WTC11 (cell line): Measurements from ENCODE around the gene HPGD. TPM values are rescaled to one million over a fixed set of nuclear protein-coding genes. Genes with fewer than 3 reads are reported as not detected.

Experiments used
- ATAC-seq: fragments of 200-7000 bp; cut with Tn5 transposase; 2 replicates; pipeline ENCODE4 v1.10.0; 2021; ENCODE audit warnings: mild to moderate bottlenecking, moderate library complexity
- CTCF ChIA-PET: fragments of 300-600 bp; sonication (Branson Sonifier 250); formaldehyde crosslinking; loops from one replicate; lab custom pipeline; 2021; ENCODE audit warnings: antibody characterized with exemption; lab: Charles Lee
- POLR2A ChIA-PET: fragments of 350-600 bp; sonication (Branson Sonifier 250); formaldehyde crosslinking; loops from one replicate; lab custom pipeline; 2021; ENCODE audit warnings: antibody characterized with exemption; lab: Charles Lee
- DNase-seq: peaks from one replicate; pipeline ENCODE4 v3.0.0; 2021; ENCODE audit warnings: low spot score
- H3K27ac Mint-ChIP-seq: 2 replicates; pipeline ENCODE4 v1.8.0; 2021; ENCODE audit warnings: mixed read lengths
- H3K27me3 Mint-ChIP-seq: 2 replicates; pipeline ENCODE4 v1.8.0; 2021; ENCODE audit warnings: low read depth, mild to moderate bottlenecking, moderate library complexity, mixed read lengths
- H3K36me3 Mint-ChIP-seq: 2 replicates; pipeline ENCODE4 v1.8.0; 2021; ENCODE audit warnings: mixed read lengths
- H3K4me1 Mint-ChIP-seq: 2 replicates; pipeline ENCODE4 v1.8.0; 2022; ENCODE audit warnings: mixed read lengths
- H3K4me3 Mint-ChIP-seq: 2 replicates; pipeline ENCODE4 v1.8.0; 2021; ENCODE audit warnings: mild to moderate bottlenecking, moderate library complexity, mixed read lengths
- H3K9me3 Mint-ChIP-seq: 2 replicates; pipeline ENCODE4 v1.8.0; 2021; ENCODE audit warnings: mixed read lengths
- ATF1 ChIP-seq: sonication (generic); formaldehyde crosslinking; IDR thresholded peaks from 2 replicates; pipeline ENCODE4 v1.8.1; 2023; ENCODE audit warnings: mild to moderate bottlenecking, moderate library complexity, missing genetic modification reagents
- ATF6 ChIP-seq: sonication (generic); formaldehyde crosslinking; IDR thresholded peaks from 2 replicates; pipeline ENCODE4 v1.8.1; 2023; ENCODE audit warnings: mild to moderate bottlenecking, missing genetic modification reagents
- CREB1 ChIP-seq: sonication (generic); formaldehyde crosslinking; IDR thresholded peaks from 2 replicates; pipeline ENCODE4 v1.8.0; 2023; ENCODE audit warnings: mild to moderate bottlenecking, missing genetic modification reagents
- EMX1 ChIP-seq: fragments of 250-450 bp; sonication (Bioruptor Pico); IDR thresholded peaks from 2 replicates; pipeline ENCODE4 v1.8.0; 2021; ENCODE audit warnings: mild to moderate bottlenecking
- FOXK1 ChIP-seq: sonication (generic); formaldehyde crosslinking; IDR thresholded peaks from 2 replicates; pipeline ENCODE4 v1.8.0; 2022; ENCODE audit warnings: mild to moderate bottlenecking, moderate library complexity, missing genetic modification reagents
- FOXP1 ChIP-seq: sonication (generic); formaldehyde crosslinking; IDR thresholded peaks from 2 replicates; pipeline ENCODE4 v1.8.0; 2022; ENCODE audit warnings: missing genetic modification reagents, mild to moderate bottlenecking, moderate library complexity, borderline replicate concordance
- GABPB1 ChIP-seq: sonication (generic); formaldehyde crosslinking; IDR thresholded peaks from 2 replicates; pipeline ENCODE4 v1.8.1; 2023; ENCODE audit warnings: mild to moderate bottlenecking, missing genetic modification reagents
- GTF2I ChIP-seq: fragments of 250-450 bp; sonication (Bioruptor Pico); conservative IDR thresholded peaks from 2 replicates; pipeline ENCODE4 v1.4.0; 2021; ENCODE audit warnings: mild to moderate bottlenecking
- IRF2 ChIP-seq: sonication (generic); formaldehyde crosslinking; IDR thresholded peaks from 2 replicates; pipeline ENCODE4 v1.8.0; 2022; ENCODE audit warnings: low read depth, missing genetic modification reagents, borderline replicate concordance
- JAZF1 ChIP-seq: fragments of 250-450 bp; sonication (Bioruptor Pico); IDR thresholded peaks from 2 replicates; pipeline ENCODE4 v1.9.0; 2021; ENCODE audit warnings: moderate library complexity, mild to moderate bottlenecking, inconsistent platforms
- NR1H2 ChIP-seq: sonication (generic); formaldehyde crosslinking; IDR thresholded peaks from 2 replicates; pipeline ENCODE4 v1.9.0; 2021; ENCODE audit warnings: mild to moderate bottlenecking, moderate library complexity, missing genetic modification reagents
- RORB ChIP-seq: fragments of 250-450 bp; sonication (Bioruptor Pico); IDR thresholded peaks from 2 replicates; pipeline ENCODE4 v1.9.0; 2021; ENCODE audit warnings: mild to moderate bottlenecking
- SOX15 ChIP-seq: fragments of 250-450 bp; sonication (Bioruptor Pico); IDR thresholded peaks from 2 replicates; pipeline ENCODE4 v1.9.0; 2021; ENCODE audit warnings: mild to moderate bottlenecking
- SP1 ChIP-seq: sonication (generic); formaldehyde crosslinking; conservative IDR thresholded peaks from 2 replicates; pipeline ENCODE4 v1.8.1; 2022; ENCODE audit warnings: missing genetic modification reagents
- TP53 ChIP-seq: sonication (generic); formaldehyde crosslinking; IDR thresholded peaks from 2 replicates; pipeline ENCODE4 v1.8.1; 2023; ENCODE audit warnings: mild to moderate bottlenecking, missing genetic modification reagents
- ZBTB21 ChIP-seq: sonication (generic); formaldehyde crosslinking; IDR thresholded peaks from 2 replicates; pipeline ENCODE4 v1.8.1; 2023; ENCODE audit warnings: mild to moderate bottlenecking, missing genetic modification reagents, borderline replicate concordance
- ZNF219 ChIP-seq: sonication (generic); formaldehyde crosslinking; IDR thresholded peaks from 2 replicates; pipeline ENCODE4 v1.8.0; 2023; ENCODE audit warnings: missing genetic modification reagents, mild to moderate bottlenecking, borderline replicate concordance
- ZNF263 ChIP-seq: sonication (generic); formaldehyde crosslinking; IDR thresholded peaks from 2 replicates; pipeline ENCODE4 v1.8.1; 2022; ENCODE audit warnings: low read depth, mild to moderate bottlenecking, moderate library complexity, missing genetic modification reagents
- ZNF317 ChIP-seq: sonication (generic); formaldehyde crosslinking; IDR thresholded peaks from 2 replicates; pipeline ENCODE4 v1.8.1; 2023; ENCODE audit warnings: low read depth, mild to moderate bottlenecking, moderate library complexity, missing genetic modification reagents, borderline replicate concordance
- ZNF416 ChIP-seq: fragments of 250-450 bp; sonication (Bioruptor Pico); IDR thresholded peaks from 2 replicates; pipeline ENCODE4 v1.9.0; 2021; ENCODE audit warnings: mild to moderate bottlenecking, inconsistent platforms
- ZNF425 ChIP-seq: fragments of 250-450 bp; sonication (Bioruptor Pico); conservative IDR thresholded peaks from 2 replicates; pipeline ENCODE4 v1.9.0; 2021; ENCODE audit warnings: mild to moderate bottlenecking
- ZNF671 ChIP-seq: fragments of 250-450 bp; sonication (Bioruptor Pico); IDR thresholded peaks from 2 replicates; pipeline ENCODE4 v1.8.0; 2021; ENCODE audit warnings: mild to moderate bottlenecking
- total RNA-seq: library from RNA; stranded (reverse); gene quantifications from 3 replicates; pipeline ENCODE4 v1.2.3, GENCODE V29; 2021
- TF ChIP-seq, protein P1 (sequence below): sonication (generic); formaldehyde crosslinking; IDR thresholded peaks from 2 replicates; pipeline ENCODE4 v1.8.0; 2022; ENCODE audit warnings: mild to moderate bottlenecking, missing genetic modification reagents
- TF ChIP-seq, protein P2 (sequence below): fragments of 250-450 bp; sonication (Bioruptor Pico); IDR thresholded peaks from 2 replicates; pipeline ENCODE4 v1.9.0; 2021; ENCODE audit warnings: moderate library complexity, mild to moderate bottlenecking, inconsistent platforms, borderline replicate concordance
- TF ChIP-seq, protein P3 (sequence below): sonication (generic); formaldehyde crosslinking; IDR thresholded peaks from 2 replicates; pipeline ENCODE4 v1.8.0; 2023; ENCODE audit warnings: missing genetic modification reagents
- TF ChIP-seq, protein P4 (sequence below): sonication (generic); formaldehyde crosslinking; IDR thresholded peaks from 2 replicates; pipeline ENCODE4 v1.8.0; 2022; ENCODE audit warnings: mild to moderate bottlenecking, missing genetic modification reagents
- TF ChIP-seq, protein P5 (sequence below): sonication (generic); formaldehyde crosslinking; IDR thresholded peaks from 2 replicates; pipeline ENCODE4 v1.8.1; 2023; ENCODE audit warnings: mild to moderate bottlenecking, missing genetic modification reagents, moderate library complexity

The HPGD gene
- total RNA-seq, 1 experiment from 2014 or later: 3.6 TPM

DNA sequence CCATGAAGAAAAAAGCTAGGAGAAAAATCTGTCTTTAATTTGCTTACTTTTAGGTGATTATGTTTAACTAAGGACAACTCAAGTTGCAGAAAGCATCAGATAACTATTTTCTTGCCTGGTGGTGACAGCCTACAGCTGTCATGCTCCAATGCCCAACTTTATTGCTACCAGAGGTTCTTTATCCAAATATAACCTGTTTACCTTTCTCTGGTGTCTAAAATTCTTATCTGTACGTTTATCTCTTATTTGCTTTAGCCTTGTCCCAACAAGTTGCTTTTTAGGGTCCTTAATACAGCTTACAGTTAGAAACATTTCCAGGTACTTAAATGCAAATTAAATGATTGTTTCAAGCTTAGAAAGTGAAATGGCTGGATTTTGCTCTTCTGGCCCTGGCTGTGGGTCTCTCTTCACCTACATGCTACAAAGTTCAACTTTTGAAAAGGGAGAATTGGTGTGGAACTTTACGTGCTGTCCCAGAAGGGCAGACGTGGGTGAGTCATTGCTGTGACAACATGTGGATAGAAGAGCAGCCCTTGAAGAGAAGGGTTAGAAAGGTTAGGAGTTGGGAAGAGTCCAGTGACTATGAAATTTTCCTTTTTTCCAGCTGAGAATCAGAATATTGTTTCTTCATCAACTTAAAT, 60.7 kb downstream of the HPGD start (continued):
- TF ChIP-seq, protein P1, sequence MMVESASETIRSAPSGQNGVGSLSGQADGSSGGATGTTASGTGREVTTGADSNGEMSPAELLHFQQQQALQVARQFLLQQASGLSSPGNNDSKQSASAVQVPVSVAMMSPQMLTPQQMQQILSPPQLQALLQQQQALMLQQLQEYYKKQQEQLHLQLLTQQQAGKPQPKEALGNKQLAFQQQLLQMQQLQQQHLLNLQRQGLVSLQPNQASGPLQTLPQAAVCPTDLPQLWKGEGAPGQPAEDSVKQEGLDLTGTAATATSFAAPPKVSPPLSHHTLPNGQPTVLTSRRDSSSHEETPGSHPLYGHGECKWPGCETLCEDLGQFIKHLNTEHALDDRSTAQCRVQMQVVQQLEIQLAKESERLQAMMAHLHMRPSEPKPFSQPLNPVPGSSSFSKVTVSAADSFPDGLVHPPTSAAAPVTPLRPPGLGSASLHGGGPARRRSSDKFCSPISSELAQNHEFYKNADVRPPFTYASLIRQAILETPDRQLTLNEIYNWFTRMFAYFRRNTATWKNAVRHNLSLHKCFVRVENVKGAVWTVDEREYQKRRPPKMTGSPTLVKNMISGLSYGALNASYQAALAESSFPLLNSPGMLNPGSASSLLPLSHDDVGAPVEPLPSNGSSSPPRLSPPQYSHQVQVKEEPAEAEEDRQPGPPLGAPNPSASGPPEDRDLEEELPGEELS (CRISPR knock-in tag): no peak
- TF ChIP-seq ATF1 (CRISPR knock-in tag): no peak
- no peak for TF ChIP-seq ZNF263
- TF ChIP-seq ZNF219 (CRISPR knock-in tag): no peak
- TF ChIP-seq, protein P2, sequence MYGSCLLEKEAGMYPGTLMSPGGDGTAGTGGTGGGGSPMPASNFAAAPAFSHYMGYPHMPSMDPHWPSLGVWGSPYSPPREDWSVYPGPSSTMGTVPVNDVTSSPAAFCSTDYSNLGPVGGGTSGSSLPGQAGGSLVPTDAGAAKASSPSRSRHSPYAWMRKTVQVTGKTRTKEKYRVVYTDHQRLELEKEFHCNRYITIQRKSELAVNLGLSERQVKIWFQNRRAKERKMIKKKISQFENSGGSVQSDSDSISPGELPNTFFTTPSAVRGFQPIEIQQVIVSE (CRISPR knock-in tag): no peak
- TF ChIP-seq, protein P3, sequence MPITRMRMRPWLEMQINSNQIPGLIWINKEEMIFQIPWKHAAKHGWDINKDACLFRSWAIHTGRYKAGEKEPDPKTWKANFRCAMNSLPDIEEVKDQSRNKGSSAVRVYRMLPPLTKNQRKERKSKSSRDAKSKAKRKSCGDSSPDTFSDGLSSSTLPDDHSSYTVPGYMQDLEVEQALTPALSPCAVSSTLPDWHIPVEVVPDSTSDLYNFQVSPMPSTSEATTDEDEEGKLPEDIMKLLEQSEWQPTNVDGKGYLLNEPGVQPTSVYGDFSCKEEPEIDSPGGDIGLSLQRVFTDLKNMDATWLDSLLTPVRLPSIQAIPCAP (CRISPR knock-in tag): no peak
- TF ChIP-seq ZNF416 (CRISPR knock-in tag): no peak
- no peak for TF ChIP-seq SOX15

- ATAC-seq (no peak), DNase-seq (no peak)
- Mint-ChIP-seq H3K9me3 (peaks cover 13% of the 10 kb centered on the region), H3K4me3 (no peak overlapping the region), H3K4me1 (peaks cover 9% of the 10 kb centered on the region), H3K27ac (no peak overlapping the region), H3K36me3 (peaks cover 8% of the 10 kb centered on the region), H3K27me3 (no peaks in the 10 kb centered on the region; the same call in 1 of the 2 replicates)
- CTCF ChIA-PET: no interaction called here
- TF ChIP-seq, protein P4, sequence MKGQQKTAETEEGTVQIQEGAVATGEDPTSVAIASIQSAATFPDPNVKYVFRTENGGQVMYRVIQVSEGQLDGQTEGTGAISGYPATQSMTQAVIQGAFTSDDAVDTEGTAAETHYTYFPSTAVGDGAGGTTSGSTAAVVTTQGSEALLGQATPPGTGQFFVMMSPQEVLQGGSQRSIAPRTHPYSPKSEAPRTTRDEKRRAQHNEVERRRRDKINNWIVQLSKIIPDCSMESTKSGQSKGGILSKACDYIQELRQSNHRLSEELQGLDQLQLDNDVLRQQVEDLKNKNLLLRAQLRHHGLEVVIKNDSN (CRISPR knock-in tag): no peak
- TF ChIP-seq ZBTB21 (CRISPR knock-in tag): no peak
- TF ChIP-seq SP1 (CRISPR knock-in tag): no peak
- TF ChIP-seq, protein P5, sequence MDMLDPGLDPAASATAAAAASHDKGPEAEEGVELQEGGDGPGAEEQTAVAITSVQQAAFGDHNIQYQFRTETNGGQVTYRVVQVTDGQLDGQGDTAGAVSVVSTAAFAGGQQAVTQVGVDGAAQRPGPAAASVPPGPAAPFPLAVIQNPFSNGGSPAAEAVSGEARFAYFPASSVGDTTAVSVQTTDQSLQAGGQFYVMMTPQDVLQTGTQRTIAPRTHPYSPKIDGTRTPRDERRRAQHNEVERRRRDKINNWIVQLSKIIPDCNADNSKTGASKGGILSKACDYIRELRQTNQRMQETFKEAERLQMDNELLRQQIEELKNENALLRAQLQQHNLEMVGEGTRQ (CRISPR knock-in tag): no peak
- TF ChIP-seq ATF6 (CRISPR knock-in tag): no peak
- TF ChIP-seq ZNF425: no peak
- no peak for TF ChIP-seq FOXK1
- no peak for TF ChIP-seq CREB1 (CRISPR knock-in tag)
- TF ChIP-seq NR1H2 (CRISPR knock-in tag): no peak
- TF ChIP-seq IRF2 (CRISPR knock-in tag): no peak
- no peak for TF ChIP-seq GTF2I (CRISPR knock-in tag)
- TF ChIP-seq FOXP1 (CRISPR knock-in tag): no peak
- no peak for TF ChIP-seq ZNF671
- TF ChIP-seq EMX1 (CRISPR knock-in tag): no peak
- TF ChIP-seq JAZF1 (CRISPR knock-in tag): no peak
- no peak for TF ChIP-seq GABPB1
- no peak for TF ChIP-seq ZNF317
- TF ChIP-seq TP53 (CRISPR knock-in tag): no peak
- no peak for TF ChIP-seq ATF1 (CRISPR knock-in tag)
- no peak for TF ChIP-seq RORB (CRISPR knock-in tag)
- POLR2A ChIA-PET: no interaction called here
These were observed 61.6 kb downstream of the HPGD start for GRCh38 chr4:174460684-174461083.
